Mesenchymal stem cell (in vitro differentiated cells and primary cell): ENCODE results near the gene MED13L.

Source experiments
- DNase-seq: peaks from one replicate; pipeline ENCODE4 v3.0.0-alpha.2; 2013
- H2AFZ ChIP-seq: one replicate; pipeline ENCODE4 v1.6.1; 2013; ENCODE audit warnings: low read depth, mild to moderate bottlenecking, control low read depth, inconsistent platforms, low read length, moderate library complexity
- H2AK5ac ChIP-seq: 2 replicates; pipeline ENCODE4 v1.6.1; 2013; ENCODE audit warnings: low read length, moderate library complexity, mild to moderate bottlenecking, inconsistent platforms; ENCODE audit not compliant: severe bottlenecking
- H2BK120ac ChIP-seq: one replicate; pipeline ENCODE4 v1.6.1; 2013; ENCODE audit warnings: low read depth, mild to moderate bottlenecking, inconsistent platforms, low read length, moderate library complexity
- H2BK12ac ChIP-seq, 2 experiments: one replicate each; pipeline ENCODE4 v1.6.1; 2013; ENCODE audit warnings: inconsistent platforms in 2 of 2, low read length in 2 of 2, mild to moderate bottlenecking in 2 of 2, moderate library complexity in 2 of 2, control low read depth in 1 of 2
- H2BK15ac ChIP-seq: one replicate; pipeline ENCODE4 v1.6.1; 2013; ENCODE audit warnings: mild to moderate bottlenecking, low read depth, inconsistent platforms; ENCODE audit not compliant: poor library complexity, severe bottlenecking
- H2BK5ac ChIP-seq: 2 replicates; pipeline ENCODE4 v1.6.1; 2013; ENCODE audit warnings: low read depth, mild to moderate bottlenecking, low read length, control low read depth, inconsistent platforms; ENCODE audit not compliant: poor library complexity, severe bottlenecking
- H3K14ac ChIP-seq, 2 experiments: one replicate each; pipeline ENCODE4 v1.6.1; 2013; ENCODE audit warnings: inconsistent platforms in 2 of 2, low read length in 2 of 2, control low read depth in 1 of 2, mild to moderate bottlenecking in 1 of 2, moderate library complexity in 1 of 2
- H3K18ac ChIP-seq, 2 experiments: one replicate each; pipeline ENCODE4 v1.6.1; 2013; ENCODE audit warnings: inconsistent platforms in 2 of 2, low read length in 2 of 2, control low read depth in 1 of 2, low read depth in 1 of 2, mild to moderate bottlenecking in 1 of 2
- H3K23ac ChIP-seq, 2 experiments: one replicate each; pipeline ENCODE4 v1.6.1; 2013; ENCODE audit warnings: inconsistent platforms in 2 of 2, low read length in 2 of 2, mild to moderate bottlenecking in 2 of 2, moderate library complexity in 2 of 2, control low read depth in 1 of 2
- H3K27ac ChIP-seq: 2 replicates; pipeline ENCODE4 v1.5.1; 2013; ENCODE audit warnings: mild to moderate bottlenecking, moderate library complexity, low read length, control low read depth, inconsistent platforms; ENCODE audit not compliant: poor library complexity, severe bottlenecking
- H3K27me3 ChIP-seq, 2 experiments: 2 replicates each; pipeline versions ENCODE4 v1.6.1 to v1.7.0; 2013; ENCODE audit warnings: low read length in 2 of 2, mild to moderate bottlenecking in 2 of 2, moderate library complexity in 2 of 2, control low read depth in 1 of 2, inconsistent platforms in 1 of 2; ENCODE audit not compliant: control insufficient read depth in 1 of 2, insufficient read depth in 1 of 2
- H3K36me3 ChIP-seq, 2 experiments: 2 replicates each; pipeline versions ENCODE4 v1.6.1 to v1.7.0; 2013; ENCODE audit warnings: low read length in 2 of 2, control low read depth in 1 of 2, inconsistent platforms in 1 of 2, low read depth in 1 of 2, mild to moderate bottlenecking in 1 of 2; ENCODE audit not compliant: insufficient read depth in 2 of 2, control insufficient read depth in 1 of 2
- H3K4ac ChIP-seq, 2 experiments: one replicate each; pipeline ENCODE4 v1.6.1; 2013; ENCODE audit warnings: inconsistent platforms in 2 of 2, low read length in 2 of 2, mild to moderate bottlenecking in 2 of 2, moderate library complexity in 2 of 2, control low read depth in 1 of 2, low read depth in 1 of 2
- H3K4me1 ChIP-seq: 2 replicates; pipeline ENCODE4 v1.6.1; 2013; ENCODE audit warnings: low read depth, low read length, control low read depth; ENCODE audit not compliant: control insufficient read depth, insufficient read depth
- H3K4me2 ChIP-seq: 2 replicates; pipeline ENCODE4 v1.6.1; 2013; ENCODE audit warnings: low read length, mild to moderate bottlenecking, inconsistent platforms; ENCODE audit not compliant: poor library complexity, severe bottlenecking
- H3K4me3 ChIP-seq, 2 experiments: 2 replicates each; pipeline versions ENCODE4 v1.5.1 to v1.7.0; 2013; ENCODE audit warnings: low read length in 2 of 2, mild to moderate bottlenecking in 2 of 2, control low read depth in 1 of 2, low read depth in 1 of 2; ENCODE audit not compliant: insufficient read depth in 1 of 2
- H3K79me1 ChIP-seq: replicated peaks from 2 replicates; pipeline ENCODE4 v1.6.1; 2013; ENCODE audit warnings: mild to moderate bottlenecking, control low read depth, low read length, inconsistent platforms; ENCODE audit not compliant: poor library complexity, severe bottlenecking
- H3K9ac ChIP-seq: 2 replicates; pipeline ENCODE4 v1.7.0; 2013; ENCODE audit warnings: mild to moderate bottlenecking, low read length, moderate library complexity
- H3K9me3 ChIP-seq: 2 replicates; pipeline ENCODE4 v1.7.0; 2013; ENCODE audit warnings: mild to moderate bottlenecking, low read length; ENCODE audit not compliant: control insufficient read depth
- H4K8ac ChIP-seq: one replicate; pipeline ENCODE4 v1.6.1; 2013; ENCODE audit warnings: inconsistent platforms, mild to moderate bottlenecking, low read length, moderate library complexity
- H4K91ac ChIP-seq: one replicate; pipeline ENCODE4 v1.6.1; 2013; ENCODE audit warnings: mild to moderate bottlenecking, low read length, inconsistent platforms
- WGBS: methylation state at CpG from one replicate; pipeline ENCODE4 v1.1.7; 2013; ENCODE audit warnings: mixed read lengths; 5-methylcytosine and 5-hydroxymethylcytosine counted together

The MED13L gene

GRCh38 chr12:115968211-115968610, 309.3 kb downstream of the MED13L start:
- Histone ChIP-seq H3K27ac (no peak overlapping the region), H3K9me3 (no peaks in the 10 kb centered on the region), H2AFZ (no peak overlapping the region), H3K4me2 (no peak overlapping the region), H3K36me3 (peaks cover 18 to 94% of the 10 kb centered on the region in 2 experiments), H3K4me1 (peaks cover 4% of the 10 kb centered on the region), H3K9ac (no peak overlapping the region), H2BK5ac (no peak overlapping the region), H3K14ac (no peak overlapping the region), H3K23ac (no peak overlapping the region), H3K18ac (no peak overlapping the region), H3K79me1 (peaks cover 15% of the 10 kb centered on the region), H3K4ac (no peak overlapping the region), H4K91ac (no peak overlapping the region), H3K4me3 (no peak overlapping the region), H4K8ac (no peak overlapping the region), H2AK5ac (no peak overlapping the region), H3K27me3 (no peaks in the 10 kb centered on the region), H2BK120ac (no peak overlapping the region), H2BK15ac (no peak overlapping the region), H2BK12ac (no peak overlapping the region)
- WGBS = 100% methylated on average over 3 of the region's 7 CpGs
- DNase-seq = no peak

- Histone ChIP-seq H3K18ac (no peak overlapping the region), H3K4me2 (no peak overlapping the region), H2AFZ (no peak overlapping the region), H2BK120ac (no peak overlapping the region), H2BK15ac (no peak overlapping the region), H3K79me1 (peaks cover 8% of the 10 kb centered on the region), H3K36me3 (peaks cover 19 to 94% of the 10 kb centered on the region in 2 experiments), H3K9me3 (no peaks in the 10 kb centered on the region), H3K4me1 (peaks cover 10% of the 10 kb centered on the region), H3K27ac (no peak overlapping the region), H3K4me3 (no peak overlapping the region), H3K14ac (no peak overlapping the region), H4K91ac (no peak overlapping the region), H2AK5ac (no peak overlapping the region), H2BK12ac (no peak overlapping the region), H3K9ac (no peak overlapping the region), H2BK5ac (no peak overlapping the region), H3K27me3 (no peaks in the 10 kb centered on the region), H4K8ac (no peak overlapping the region), H3K23ac (no peak overlapping the region), H3K4ac (no peak overlapping the region)
- no peak for DNase-seq
- 99% methylated on average over 4 of the region's 4 CpGs for WGBS
Observed at GRCh38 chr12:115966376-115966775, 311.1 kb downstream of the MED13L start.

GRCh38 chr12:115964626-115965025, 312.9 kb downstream of the MED13L start:
- WGBS = no CpG with 5 or more reads among the region's 2 CpGs
- Histone ChIP-seq H3K4me2 (no peak overlapping the region), H4K91ac (no peak overlapping the region), H2AFZ (no peak overlapping the region), H4K8ac (no peak overlapping the region), H2BK15ac (no peak overlapping the region), H3K79me1 (peaks cover 14% of the 10 kb centered on the region), H3K9me3 (no peaks in the 10 kb centered on the region), H3K18ac (no peak overlapping the region), H3K4me1 (peaks cover 16% of the 10 kb centered on the region), H2BK120ac (no peak overlapping the region), H3K4ac (no peak overlapping the region), H3K36me3 (peaks cover 23 to 94% of the 10 kb centered on the region in 2 experiments), H3K14ac (no peak overlapping the region), H2BK12ac (no peak overlapping the region), H2AK5ac (no peak overlapping the region), H3K4me3 (no peak overlapping the region), H3K27me3 (no peaks in the 10 kb centered on the region), H2BK5ac (no peak overlapping the region), H3K23ac (no peak overlapping the region), H3K27ac (peak overlapping the region; percentile 23), H3K9ac (no peak overlapping the region)
- DNase-seq = no peak

DNA sequence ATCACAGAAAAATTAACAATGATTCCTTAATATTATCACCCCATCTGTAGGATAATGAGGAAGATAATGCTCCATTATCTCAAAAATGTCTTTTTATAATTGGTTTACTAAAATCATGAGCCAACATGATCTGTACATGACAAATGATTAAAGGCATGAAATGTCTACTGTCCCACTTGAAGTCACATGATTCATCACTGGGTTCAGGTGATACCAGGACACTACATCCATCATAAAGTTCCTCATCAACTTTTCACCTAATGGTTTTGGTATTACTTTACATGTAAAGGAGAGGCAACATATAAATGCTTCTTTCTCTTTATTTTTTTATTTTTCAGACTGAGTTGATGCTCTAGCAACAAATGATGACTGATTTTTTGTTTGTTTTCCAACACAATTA, 313.3 kb downstream of the MED13L start:
- no peak overlapping the region for H3K4me2 ChIP-seq
- no peak for DNase-seq
- H3K9ac ChIP-seq = no peak overlapping the region
- peaks cover 23 to 94% of the 10 kb centered on the region in 2 experiments for H3K36me3 ChIP-seq
- no peak overlapping the region for H3K4ac ChIP-seq
- no peak overlapping the region for H2BK12ac ChIP-seq
- no peak overlapping the region for H2AFZ ChIP-seq
- H2BK5ac ChIP-seq = no peak overlapping the region
- H3K4me3 ChIP-seq = no peak overlapping the region
- no peak overlapping the region for H2BK15ac ChIP-seq
- H3K14ac ChIP-seq = no peak overlapping the region
- H3K23ac ChIP-seq = no peak overlapping the region
- no peak overlapping the region for H4K91ac ChIP-seq
- no peaks in the 10 kb centered on the region for H3K9me3 ChIP-seq
- H2AK5ac ChIP-seq = no peak overlapping the region
- H4K8ac ChIP-seq = no peak overlapping the region
- no peak overlapping the region for H3K18ac ChIP-seq
- H3K27ac ChIP-seq = no peak overlapping the region
- H2BK120ac ChIP-seq = no peak overlapping the region
- H3K79me1 ChIP-seq = peaks cover 14% of the 10 kb centered on the region
- no peaks in the 10 kb centered on the region for H3K27me3 ChIP-seq
- peaks cover 16% of the 10 kb centered on the region for H3K4me1 ChIP-seq
